Gastrocnemius medialis (tissue), 4 donors: Measurements from ENCODE around the gene CDC14A. TPM values are rescaled to one million over a fixed set of nuclear protein-coding genes. Genes with fewer than 3 reads are reported as not detected.
A peak's percentile ranks its signal among the peaks of the same experiment; 100 is the strongest.
"Not testable (repeated sequence)": the region's sequence is repeated elsewhere in the genome, so short reads cannot be mapped to it uniquely, and the experiment has no call there.

Experiments
- ATAC-seq, 2 donors: fragments of 150-250 bp; one replicate each; pipeline ENCODE4 v1.9.1; 2016
- DNase-seq, 2 donors: peaks; one replicate each; pipeline ENCODE4 v3.0.0-alpha.2; 2019
- H3K27ac ChIP-seq, 4 donors: fragments of 200-600 bp; sonication (generic); 1 replicate in 1 of 4; 2 replicates in 3 of 4; pipeline ENCODE4 v1.5.1; 2016 to 2018; ENCODE audit warnings: mild to moderate bottlenecking in 2 of 4, moderate library complexity in 1 of 4
- H3K27me3 ChIP-seq, 3 donors: fragments of 200-600 bp; sonication (generic) in 2 of 3; 1 replicate in 1 of 3; 2 replicates in 2 of 3; pipeline versions ENCODE4 v1.5.1 to v1.6.0; 2016 to 2019; ENCODE audit warnings: mild to moderate bottlenecking in 1 of 3, moderate library complexity in 1 of 3
- H3K36me3 ChIP-seq, 2 donors: fragments of 200-600 bp; sonication (generic) in 1 of 2; one replicate each; pipeline ENCODE4 v1.5.1; 2017 to 2018
- H3K4me1 ChIP-seq, 2 donors: fragments of 200-600 bp; sonication (generic) in 1 of 2; one replicate each; pipeline ENCODE4 v1.5.1; 2016 to 2017; ENCODE audit warnings: mild to moderate bottlenecking in 2 of 2
- H3K4me3 ChIP-seq, 4 donors: fragments of 200-600 bp; sonication (generic) in 3 of 4; 1 replicate in 1 of 4; 2 replicates in 3 of 4; pipeline ENCODE4 v1.5.1; 2016 to 2019; ENCODE audit warnings: mild to moderate bottlenecking in 2 of 4
- H3K9me3 ChIP-seq, 3 donors: fragments of 200-600 bp; sonication (generic) in 2 of 3; 1 replicate in 1 of 3; 2 replicates in 2 of 3; pipeline ENCODE4 v1.5.1; 2016 to 2019
- POLR2A ChIP-seq, 2 donors: fragments of 450-650 bp; IDR thresholded peaks; one replicate each; pipeline ENCODE4 v1.6.1; 2017; ENCODE audit warnings: antibody characterized with exemption in 2 of 2, mild to moderate bottlenecking in 2 of 2, moderate library complexity in 2 of 2
- in situ Hi-C, 4 donors: fragments of 200-750 bp; cut with MboI; loops; one replicate each; pipeline versions ENCODE4 v1.15.0 to v1.8.0; 2017; ENCODE audit warnings: low sequenced_read_pairs in 4 of 4
- intact Hi-C: fragments of 100-400 bp; cut with DNase I; formaldehyde crosslinking; loops from one replicate; pipeline ENCODE4 v1.15.1; 2023; ENCODE audit warnings: low total_unique reads
- total RNA-seq, 4 donors: library from RNA; depleted of rRNA; stranded (reverse); fragments of >200 nt; gene quantifications; one replicate each; pipeline versions ENCODE4 v1.1.0 to v1.2.3, GENCODE V29; 2016
- TF ChIP-seq, protein P1 (sequence below), 5 experiments: fragments of 450-650 bp in 3 of 5; fragments of 200-600 bp in 2 of 5; sonication (generic) in 2 of 5; IDR thresholded peaks in 4 of 5; conservative IDR thresholded peaks in 1 of 5; 1 replicate in 4 of 5; 2 replicates in 1 of 5; pipeline ENCODE4 v1.5.1; 2016 to 2019; ENCODE audit warnings: antibody characterized with exemption in 5 of 5, mild to moderate bottlenecking in 3 of 5, moderate library complexity in 3 of 5

CDC14A gene
- total RNA-seq, 4 donors from 2014 or later: 2.1 to 10.0 (median 6.0) TPM

DNA sequence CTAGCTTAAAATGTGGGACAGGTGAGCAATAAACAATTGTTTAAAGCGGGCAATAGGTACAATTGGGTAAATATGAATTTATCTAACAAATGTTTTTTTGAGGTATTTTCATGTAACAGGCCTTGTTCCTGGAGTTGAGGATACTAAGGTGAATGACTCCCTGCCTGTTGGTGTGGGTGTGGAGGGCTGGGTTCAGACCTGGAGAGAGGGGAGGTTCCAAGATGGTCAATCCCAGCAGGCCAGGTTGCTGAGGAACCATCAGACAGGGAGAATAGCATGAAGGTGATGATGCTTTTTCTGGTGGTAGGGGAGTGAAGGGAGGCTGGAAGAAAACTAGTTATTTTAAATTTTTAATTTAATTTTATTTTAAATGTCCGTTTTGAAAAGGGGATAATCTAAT is 46.3 kb downstream of the CDC14A start:
- TF ChIP-seq, protein P1, sequence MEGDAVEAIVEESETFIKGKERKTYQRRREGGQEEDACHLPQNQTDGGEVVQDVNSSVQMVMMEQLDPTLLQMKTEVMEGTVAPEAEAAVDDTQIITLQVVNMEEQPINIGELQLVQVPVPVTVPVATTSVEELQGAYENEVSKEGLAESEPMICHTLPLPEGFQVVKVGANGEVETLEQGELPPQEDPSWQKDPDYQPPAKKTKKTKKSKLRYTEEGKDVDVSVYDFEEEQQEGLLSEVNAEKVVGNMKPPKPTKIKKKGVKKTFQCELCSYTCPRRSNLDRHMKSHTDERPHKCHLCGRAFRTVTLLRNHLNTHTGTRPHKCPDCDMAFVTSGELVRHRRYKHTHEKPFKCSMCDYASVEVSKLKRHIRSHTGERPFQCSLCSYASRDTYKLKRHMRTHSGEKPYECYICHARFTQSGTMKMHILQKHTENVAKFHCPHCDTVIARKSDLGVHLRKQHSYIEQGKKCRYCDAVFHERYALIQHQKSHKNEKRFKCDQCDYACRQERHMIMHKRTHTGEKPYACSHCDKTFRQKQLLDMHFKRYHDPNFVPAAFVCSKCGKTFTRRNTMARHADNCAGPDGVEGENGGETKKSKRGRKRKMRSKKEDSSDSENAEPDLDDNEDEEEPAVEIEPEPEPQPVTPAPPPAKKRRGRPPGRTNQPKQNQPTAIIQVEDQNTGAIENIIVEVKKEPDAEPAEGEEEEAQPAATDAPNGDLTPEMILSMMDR (IDR thresholded peaks at IDR 0.05 in 4 of 5, conservative IDR thresholded peaks at IDR 0.05 in 1 of 5): no peak
- TF ChIP-seq POLR2A (IDR thresholded peaks at IDR 0.05): no peak
- H3K36me3 ChIP-seq: no peaks in the 10 kb centered on the region
- no peaks in the 10 kb centered on the region for H3K4me1 ChIP-seq
- no peak for ATAC-seq
- H3K9me3 ChIP-seq: no peaks in the 10 kb centered on the region
- H3K27ac ChIP-seq: no peak overlapping the region
- intact Hi-C loops: no loop called here
- no peak overlapping the region for H3K4me3 ChIP-seq
- no peaks in the 10 kb centered on the region for H3K27me3 ChIP-seq
- in situ Hi-C loops: no loop called here
- no peak for DNase-seq

DNA sequence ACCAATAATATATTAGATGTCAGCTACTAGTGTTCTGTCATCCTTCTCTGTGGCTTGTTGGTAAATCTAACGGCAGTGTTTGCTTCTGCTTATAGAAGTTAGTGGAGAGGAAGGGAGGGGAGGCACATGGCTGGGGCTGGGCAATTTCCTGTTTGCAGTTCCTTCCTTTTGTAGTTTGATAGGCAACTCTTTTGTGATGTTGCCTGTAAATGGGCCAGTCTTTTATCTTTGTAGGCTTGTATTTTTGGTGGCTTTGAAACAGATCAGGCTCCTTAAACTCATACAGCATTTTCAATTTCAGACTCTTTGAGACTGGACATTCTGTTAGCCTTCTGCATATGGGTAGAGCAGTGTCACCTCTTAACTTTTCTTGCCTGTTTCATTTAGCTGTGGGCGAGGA is 48.1 kb downstream of the CDC14A start:
- no peaks in the 10 kb centered on the region for H3K27me3 ChIP-seq
- no peaks in the 10 kb centered on the region for H3K4me1 ChIP-seq
- in situ Hi-C loops (no loop called here), intact Hi-C loops (no loop called here)
- no peaks in the 10 kb centered on the region for H3K36me3 ChIP-seq
- no peaks in the 10 kb centered on the region for H3K9me3 ChIP-seq
- peak; percentile 15 to 26 for DNase-seq
- H3K27ac ChIP-seq: peak overlapping the region in 3 of 4 donors; percentile 32 to 40 (median 38)
- peak in 1 of 2 donors; percentile 58 for ATAC-seq
- no peak overlapping the region for H3K4me3 ChIP-seq
- TF ChIP-seq POLR2A (IDR thresholded peaks at IDR 0.05): peak in 1 of 2 donors; percentile 30
- TF ChIP-seq, protein P1 (IDR thresholded peaks at IDR 0.05 in 4 of 5, conservative IDR thresholded peaks at IDR 0.05 in 1 of 5): no peak

- no peaks in the 10 kb centered on the region for H3K9me3 ChIP-seq
- TF ChIP-seq, protein P1 (IDR thresholded peaks at IDR 0.05 in 4 of 5, conservative IDR thresholded peaks at IDR 0.05 in 1 of 5): no peak
- TF ChIP-seq POLR2A (IDR thresholded peaks at IDR 0.05): no peak
- H3K4me3 ChIP-seq: no peak overlapping the region
- no peaks in the 10 kb centered on the region for H3K4me1 ChIP-seq
- in situ Hi-C loops: no loop called here
- ATAC-seq: no peak
- no peak for DNase-seq
- intact Hi-C loops: no loop called here
- no peak overlapping the region for H3K27ac ChIP-seq
- H3K36me3 ChIP-seq: no peaks in the 10 kb centered on the region
- no peaks in the 10 kb centered on the region for H3K27me3 ChIP-seq
Measured at GRCh38 chr1:100404821-100405220, 52.5 kb downstream of the CDC14A start.

DNA sequence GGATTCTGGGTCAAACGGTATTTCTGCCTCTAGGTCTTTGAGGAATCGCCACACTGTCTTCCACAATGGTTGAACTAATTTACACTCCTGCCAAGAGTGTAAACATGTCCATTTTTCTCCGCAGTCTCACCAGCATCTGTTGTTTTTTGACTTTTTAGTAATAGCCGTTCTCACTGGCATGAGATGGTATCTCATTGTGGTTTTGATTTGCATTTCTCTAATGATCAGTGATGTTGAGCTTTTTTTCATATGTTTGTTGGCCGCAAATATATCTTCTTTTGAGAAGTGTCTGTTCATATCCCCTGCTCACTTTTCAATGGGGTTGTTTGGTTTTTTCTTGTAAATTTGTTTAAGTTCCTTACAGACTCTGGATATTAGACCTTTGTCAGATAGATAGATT is 53.6 kb downstream of the CDC14A start:
- H3K4me3 ChIP-seq, ATAC-seq, H3K9me3 ChIP-seq, H3K36me3 ChIP-seq, in situ Hi-C loops, H3K4me1 ChIP-seq, DNase-seq, H3K27ac ChIP-seq, intact Hi-C loops, H3K27me3 ChIP-seq: not testable (repeated sequence)

GRCh38 chr1:100407390-100407789 is 55.1 kb downstream of the CDC14A start:
- H3K4me1 ChIP-seq, H3K4me3 ChIP-seq, ATAC-seq, intact Hi-C loops, H3K27me3 ChIP-seq, H3K36me3 ChIP-seq, H3K9me3 ChIP-seq, H3K27ac ChIP-seq, DNase-seq, in situ Hi-C loops: not testable (repeated sequence)

DNA sequence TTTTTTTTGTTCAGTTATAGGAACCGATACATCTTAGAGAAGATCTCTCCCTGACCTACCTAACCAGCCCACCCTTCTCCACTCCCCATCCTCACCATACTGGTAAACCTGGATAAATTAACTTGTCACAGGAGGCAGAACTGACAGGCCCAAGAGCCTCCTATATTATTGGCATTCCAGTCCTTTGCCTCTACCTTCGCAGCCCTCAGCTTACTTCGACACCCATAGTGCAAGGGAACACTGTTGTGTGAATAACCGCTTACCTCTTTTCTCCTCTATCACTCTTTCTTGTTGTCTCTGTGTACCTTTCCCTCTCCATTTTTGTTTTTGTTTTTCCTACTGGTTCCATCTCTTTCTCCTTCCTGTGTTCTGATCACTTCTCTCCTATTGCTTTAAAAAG is 58.7 kb downstream of the CDC14A start:
- H3K36me3 ChIP-seq: no peaks in the 10 kb centered on the region
- no peaks in the 10 kb centered on the region for H3K27me3 ChIP-seq
- in situ Hi-C loops (no loop called here), intact Hi-C loops (no loop called here)
- H3K4me1 ChIP-seq: peaks cover 0 to 20% of the 10 kb centered on the region in 2 donors
- no peak overlapping the region for H3K27ac ChIP-seq
- no peak for ATAC-seq
- TF ChIP-seq, protein P1 (IDR thresholded peaks at IDR 0.05 in 4 of 5, conservative IDR thresholded peaks at IDR 0.05 in 1 of 5): no peak
- TF ChIP-seq POLR2A (IDR thresholded peaks at IDR 0.05): no peak
- H3K4me3 ChIP-seq: no peak overlapping the region
- no peak for DNase-seq
- H3K9me3 ChIP-seq: no peaks in the 10 kb centered on the region
